ENCODE measurements around the gene CDRT4.
A peak's percentile ranks its signal among the peaks of the same experiment; 100 is the strongest.

The CDRT4 gene

GRCh38 chr17:15397620-15398019, 69.8 kb downstream of the CDRT4 start:
- no peak overlapping the region for H3K4me3 ChIP-seq (ENCODE audit: low read depth, low read length)
- H3K27ac ChIP-seq: no peak overlapping the region
- in situ Hi-C loops (cut with HindIII; ENCODE audit: low pct_ligation_motif_present, low sequenced_read_pairs): no loop called here
- TF ChIP-seq, protein P1, sequence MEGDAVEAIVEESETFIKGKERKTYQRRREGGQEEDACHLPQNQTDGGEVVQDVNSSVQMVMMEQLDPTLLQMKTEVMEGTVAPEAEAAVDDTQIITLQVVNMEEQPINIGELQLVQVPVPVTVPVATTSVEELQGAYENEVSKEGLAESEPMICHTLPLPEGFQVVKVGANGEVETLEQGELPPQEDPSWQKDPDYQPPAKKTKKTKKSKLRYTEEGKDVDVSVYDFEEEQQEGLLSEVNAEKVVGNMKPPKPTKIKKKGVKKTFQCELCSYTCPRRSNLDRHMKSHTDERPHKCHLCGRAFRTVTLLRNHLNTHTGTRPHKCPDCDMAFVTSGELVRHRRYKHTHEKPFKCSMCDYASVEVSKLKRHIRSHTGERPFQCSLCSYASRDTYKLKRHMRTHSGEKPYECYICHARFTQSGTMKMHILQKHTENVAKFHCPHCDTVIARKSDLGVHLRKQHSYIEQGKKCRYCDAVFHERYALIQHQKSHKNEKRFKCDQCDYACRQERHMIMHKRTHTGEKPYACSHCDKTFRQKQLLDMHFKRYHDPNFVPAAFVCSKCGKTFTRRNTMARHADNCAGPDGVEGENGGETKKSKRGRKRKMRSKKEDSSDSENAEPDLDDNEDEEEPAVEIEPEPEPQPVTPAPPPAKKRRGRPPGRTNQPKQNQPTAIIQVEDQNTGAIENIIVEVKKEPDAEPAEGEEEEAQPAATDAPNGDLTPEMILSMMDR (IDR thresholded peaks at IDR 0.05; ENCODE audit: low read depth, low read length, missing control alignments): no peak
- H3K36me3 ChIP-seq (replicated peaks): no peaks in the 10 kb centered on the region
- DNase-seq: no peak
- H3K27me3 ChIP-seq (replicated peaks): no peaks in the 10 kb centered on the region

GRCh38 chr17:15395091-15395490, 72.3 kb downstream of the CDRT4 start:
- in situ Hi-C loops (cut with HindIII; ENCODE audit: low pct_ligation_motif_present, low sequenced_read_pairs): no loop called here
- no peak for DNase-seq
- Histone ChIP-seq H3K27me3 (replicated peaks) (no peaks in the 10 kb centered on the region), H3K4me3 (ENCODE audit: low read depth, low read length) (no peak overlapping the region), H3K27ac (no peak overlapping the region), H3K36me3 (replicated peaks) (no peaks in the 10 kb centered on the region)
- TF ChIP-seq, protein P1 (IDR thresholded peaks at IDR 0.05; ENCODE audit: low read depth, low read length, missing control alignments): no peak

- no peak overlapping the region for H3K27ac ChIP-seq
- DNase-seq: no peak
- in situ Hi-C loops (cut with HindIII; ENCODE audit: low pct_ligation_motif_present, low sequenced_read_pairs): no loop called here
Observed at GRCh38 chr17:15393414-15393813, 74.0 kb downstream of the CDRT4 start.

DNA sequence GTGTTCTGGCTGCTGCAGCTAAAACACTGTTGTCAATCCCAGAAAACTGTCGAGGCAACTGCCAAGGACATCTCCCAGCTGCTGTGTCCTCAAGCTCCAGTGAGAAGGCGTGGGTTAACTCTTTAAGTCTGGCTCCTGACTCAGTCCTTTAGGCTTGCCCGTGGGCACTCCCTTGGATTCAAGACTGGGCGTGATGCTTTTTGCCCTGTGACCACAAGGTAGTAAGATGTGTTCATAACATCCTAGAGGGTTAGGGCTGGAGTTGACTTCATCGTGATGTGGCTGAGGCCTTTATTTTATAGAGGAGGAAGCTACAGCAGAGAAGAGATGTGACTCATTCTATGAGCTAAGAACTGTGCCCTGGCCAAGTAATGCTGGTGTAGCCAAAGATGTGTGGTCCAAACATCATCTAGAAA, 75.1 kb downstream of the CDRT4 start:
- Histone ChIP-seq H3K4me3 (ENCODE audit: low read depth, low read length) (no peak overlapping the region), H3K27me3 (replicated peaks) (no peaks in the 10 kb centered on the region), H3K36me3 (replicated peaks) (no peaks in the 10 kb centered on the region), H3K27ac (no peak overlapping the region)
- TF ChIP-seq, protein P1 (IDR thresholded peaks at IDR 0.05; ENCODE audit: low read depth, low read length, missing control alignments): no peak
- in situ Hi-C loops (cut with HindIII; ENCODE audit: low pct_ligation_motif_present, low sequenced_read_pairs): no loop called here
- peak; percentile 65 for DNase-seq

More at GRCh38 chr17:15393414-15393813, 74.0 kb downstream of the CDRT4 start:
- Histone ChIP-seq H3K27me3 (replicated peaks) (no peaks in the 10 kb centered on the region), H3K4me3 (ENCODE audit: low read depth, low read length) (no peak overlapping the region), H3K36me3 (replicated peaks) (no peaks in the 10 kb centered on the region)
- TF ChIP-seq, protein P1 (IDR thresholded peaks at IDR 0.05; ENCODE audit: low read depth, low read length, missing control alignments): no peak

DNA sequence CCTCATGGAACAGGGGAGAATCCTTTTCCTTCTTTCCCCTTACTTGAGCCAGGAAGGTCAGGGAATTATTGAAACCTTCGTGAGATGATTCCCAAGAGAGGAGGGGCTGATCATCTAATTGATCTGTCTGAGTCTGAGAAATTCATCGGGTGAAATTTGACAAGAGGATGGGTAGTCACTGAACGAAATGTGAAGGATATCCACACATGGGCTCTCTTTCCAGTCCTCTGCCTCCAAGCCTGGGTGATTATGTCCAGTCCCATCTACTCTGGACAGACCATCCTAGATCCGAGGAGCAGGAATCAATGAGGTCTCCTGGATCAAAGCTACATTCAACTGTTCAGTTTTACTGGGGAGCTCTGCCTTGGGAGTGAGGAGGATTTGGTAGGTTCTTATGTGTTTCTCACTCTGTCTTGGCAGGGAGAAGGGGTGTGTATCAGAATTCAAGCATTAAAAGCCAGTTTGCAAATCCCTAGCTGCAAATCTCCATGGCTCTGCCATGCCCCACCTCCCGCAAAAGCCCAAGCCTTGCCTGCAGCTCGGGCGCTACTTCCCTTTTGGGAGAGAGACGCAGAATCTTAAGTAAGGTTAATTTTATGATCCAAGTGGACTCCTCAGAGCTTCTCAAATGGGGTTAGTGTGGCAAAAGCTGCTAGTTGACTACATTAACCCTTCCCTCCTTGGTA, 78.9 kb downstream of the CDRT4 start:
- H3K27ac ChIP-seq: no peak overlapping the region
- H3K27me3 ChIP-seq (replicated peaks): no peaks in the 10 kb centered on the region
- no peak for DNase-seq
- TF ChIP-seq, protein P1 (IDR thresholded peaks at IDR 0.05; ENCODE audit: low read depth, low read length, missing control alignments): no peak
- H3K36me3 ChIP-seq (replicated peaks): no peaks in the 10 kb centered on the region
- in situ Hi-C loops (cut with HindIII; ENCODE audit: low pct_ligation_motif_present, low sequenced_read_pairs): no loop called here
- no peak overlapping the region for H3K4me3 ChIP-seq (ENCODE audit: low read depth, low read length)

GRCh38 chr17:15386083-15386482, 81.3 kb downstream of the CDRT4 start:
- no peak for DNase-seq
- in situ Hi-C loops (cut with HindIII; ENCODE audit: low pct_ligation_motif_present, low sequenced_read_pairs): no loop called here
- Histone ChIP-seq H3K27me3 (replicated peaks) (no peaks in the 10 kb centered on the region), H3K27ac (no peak overlapping the region), H3K4me3 (ENCODE audit: low read depth, low read length) (no peak overlapping the region), H3K36me3 (replicated peaks) (no peaks in the 10 kb centered on the region)
- TF ChIP-seq, protein P1 (IDR thresholded peaks at IDR 0.05; ENCODE audit: low read depth, low read length, missing control alignments): no peak

Data from brain microvascular endothelial cell (primary cell).